ENCODE data around the gene SNRPA1.
"Not testable (repeated sequence)": the region's sequence is repeated elsewhere in the genome, so short reads cannot be mapped to it uniquely, and the experiment has no call there.

SNRPA1 gene

GRCh38 chr15:101294731-101295606, at the start of gene SNRPA1:
TSS of gene SNRPA1 (minus strand) at chr15:101295248. CDS start at chr15:101295178, 70 bp downstream.
- peak; percentile 92 to 99 (median 94) for DNase-seq
- intact Hi-C loops (cut with DNase I) = no loop called here

GRCh38 chr15:101342056-101342455, 47.0 kb upstream of the SNRPA1 start:
- no peak for DNase-seq
- intact Hi-C loops (cut with DNase I) = no loop called here

GRCh38 chr15:101338502-101339057, 43.5 kb upstream of the SNRPA1 start:
- no peak for DNase-seq
- intact Hi-C loops (cut with DNase I) = no loop called here

- DNase-seq = no peak
- intact Hi-C loops (cut with DNase I) = no loop called here
Observed at GRCh38 chr15:101337976-101338375, 42.9 kb upstream of the SNRPA1 start.

GRCh38 chr15:101333907-101334789, 39.1 kb upstream of the SNRPA1 start:
- intact Hi-C loops (cut with DNase I); DNase-seq: not testable (repeated sequence)

- intact Hi-C loops (cut with DNase I) = no loop called here
- peak in 2 of 10 donors; percentile 25 to 50 for DNase-seq
Observed at GRCh38 chr15:101332061-101332467, 37.0 kb upstream of the SNRPA1 start.

- DNase-seq = peak in 3 of 10 donors; percentile 30 to 70 (median 63)
- intact Hi-C loops (cut with DNase I) = no loop called here
Observed at GRCh38 chr15:101329867-101330380, 34.9 kb upstream of the SNRPA1 start.

- peak in 2 of 10 donors; percentile 55 to 56 for DNase-seq
- intact Hi-C loops (cut with DNase I) = no loop called here
Observed at GRCh38 chr15:101329309-101329863, 34.3 kb upstream of the SNRPA1 start.

GRCh38 chr15:101328001-101328400, 33.0 kb upstream of the SNRPA1 start:
- intact Hi-C loops (cut with DNase I) = no loop called here
- DNase-seq = peak in 3 of 10 donors; percentile 32 to 49 (median 37)

GRCh38 chr15:101327147-101327740, 32.2 kb upstream of the SNRPA1 start:
- DNase-seq = peak in 3 of 10 donors; percentile 44 to 57 (median 49)
- intact Hi-C loops (cut with DNase I) = no loop called here

- intact Hi-C loops (cut with DNase I) = no loop called here
- DNase-seq = peak in 3 of 10 donors; percentile 61 to 81 (median 72)
Observed at GRCh38 chr15:101326462-101327146, 31.6 kb upstream of the SNRPA1 start.

- intact Hi-C loops (cut with DNase I) = no loop called here
- DNase-seq = no peak
Observed at GRCh38 chr15:101326026-101326315, 30.9 kb upstream of the SNRPA1 start.

GRCh38 chr15:101325263-101326025, 30.4 kb upstream of the SNRPA1 start:
- peak in 3 of 10 donors; percentile 58 to 83 (median 82) for DNase-seq
- intact Hi-C loops (cut with DNase I) = no loop called here

GRCh38 chr15:101324524-101325177, 29.6 kb upstream of the SNRPA1 start:
- DNase-seq = peak in 3 of 10 donors; percentile 42 to 81 (median 76)
- intact Hi-C loops (cut with DNase I) = no loop called here

GRCh38 chr15:101323793-101324523, 28.9 kb upstream of the SNRPA1 start:
- intact Hi-C loops (cut with DNase I) = no loop called here
- DNase-seq = peak in 2 of 10 donors; percentile 46 to 55

GRCh38 chr15:101322854-101323477, 27.9 kb upstream of the SNRPA1 start:
- peak in 3 of 10 donors; percentile 54 to 72 (median 69) for DNase-seq
- intact Hi-C loops (cut with DNase I) = no loop called here

Measured in posterior cingulate gyrus (tissue), 11 donors.